SK-N-SH (cell line): ENCODE data around the gene HCST.

Source experiments
- EP300 ChIP-seq, 2 experiments: IDR thresholded peaks; 2 replicates each; pipeline versions ENCODE4 v1.4.0 to v1.6.1; 2012; ENCODE audit warnings: borderline replicate concordance in 1 of 2, low read depth in 1 of 2, low read length in 1 of 2
- EZH2phosphoT487 ChIP-seq: fragments of 200-600 bp; sonication (generic); IDR thresholded peaks from 2 replicates; pipeline ENCODE4 v1.6.1; 2017; ENCODE audit warnings: low read depth, mixed run types, mild to moderate bottlenecking, antibody characterized with exemption, moderate library complexity, borderline replicate concordance
- FOXM1 ChIP-seq: IDR thresholded peaks from 2 replicates; pipeline ENCODE4 v1.4.0; 2012; ENCODE audit warnings: low read depth, mild to moderate bottlenecking
- GABPA ChIP-seq: IDR thresholded peaks from 2 replicates; pipeline ENCODE4 v1.4.0; 2012; ENCODE audit warnings: low read depth, mild to moderate bottlenecking
- POLR2AphosphoS5 ChIP-seq: IDR thresholded peaks from 2 replicates; pipeline ENCODE4 v1.6.1; 2012; ENCODE audit warnings: low read depth, low read length
- TCF12 ChIP-seq: IDR thresholded peaks from 2 replicates; pipeline ENCODE4 v1.4.0; 2012
- TF ChIP-seq, protein P1 (sequence below): IDR thresholded peaks from 2 replicates; pipeline ENCODE4 v1.6.1; 2012; ENCODE audit warnings: mild to moderate bottlenecking, low read depth, low read length, moderate library complexity
- TF ChIP-seq, protein P2 (sequence below): IDR thresholded peaks from 2 replicates; pipeline ENCODE4 v1.4.0; 2012; ENCODE audit warnings: low read depth
- TF ChIP-seq, protein P3 (sequence below): fragments of 200-600 bp; sonication (generic); IDR thresholded peaks from 2 replicates; pipeline ENCODE4 v1.6.1; 2017; ENCODE audit warnings: antibody characterized with exemption, mild to moderate bottlenecking, moderate library complexity
- TF ChIP-seq, protein P4 (sequence below): fragments of 150-350 bp; IDR thresholded peaks from 2 replicates; pipeline ENCODE4 v1.6.1; 2017; ENCODE audit warnings: antibody characterized with exemption, low read length, low read depth, borderline replicate concordance

DNA sequence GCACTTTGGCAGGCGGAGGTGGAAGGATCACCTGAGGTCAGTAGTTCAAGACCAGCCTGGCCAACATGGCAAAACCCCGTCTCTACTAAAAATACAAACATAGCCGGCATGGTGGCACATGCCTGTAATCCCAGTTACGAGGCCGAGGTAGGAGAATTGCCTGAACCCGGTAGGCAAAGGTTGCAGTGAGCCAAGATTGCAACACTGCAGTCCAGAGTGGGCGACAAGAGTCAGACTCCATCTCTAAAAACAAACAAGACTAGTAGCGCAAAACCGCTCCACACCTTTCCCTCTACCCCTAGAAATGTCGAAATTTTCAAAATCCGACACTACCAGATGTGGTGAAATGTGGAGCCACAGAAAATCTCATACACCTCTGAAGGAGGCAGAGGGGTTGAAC, 17.0 kb downstream of the HCST start:
- TF ChIP-seq POLR2AphosphoS5, result no peak
- TF ChIP-seq, protein P1, sequence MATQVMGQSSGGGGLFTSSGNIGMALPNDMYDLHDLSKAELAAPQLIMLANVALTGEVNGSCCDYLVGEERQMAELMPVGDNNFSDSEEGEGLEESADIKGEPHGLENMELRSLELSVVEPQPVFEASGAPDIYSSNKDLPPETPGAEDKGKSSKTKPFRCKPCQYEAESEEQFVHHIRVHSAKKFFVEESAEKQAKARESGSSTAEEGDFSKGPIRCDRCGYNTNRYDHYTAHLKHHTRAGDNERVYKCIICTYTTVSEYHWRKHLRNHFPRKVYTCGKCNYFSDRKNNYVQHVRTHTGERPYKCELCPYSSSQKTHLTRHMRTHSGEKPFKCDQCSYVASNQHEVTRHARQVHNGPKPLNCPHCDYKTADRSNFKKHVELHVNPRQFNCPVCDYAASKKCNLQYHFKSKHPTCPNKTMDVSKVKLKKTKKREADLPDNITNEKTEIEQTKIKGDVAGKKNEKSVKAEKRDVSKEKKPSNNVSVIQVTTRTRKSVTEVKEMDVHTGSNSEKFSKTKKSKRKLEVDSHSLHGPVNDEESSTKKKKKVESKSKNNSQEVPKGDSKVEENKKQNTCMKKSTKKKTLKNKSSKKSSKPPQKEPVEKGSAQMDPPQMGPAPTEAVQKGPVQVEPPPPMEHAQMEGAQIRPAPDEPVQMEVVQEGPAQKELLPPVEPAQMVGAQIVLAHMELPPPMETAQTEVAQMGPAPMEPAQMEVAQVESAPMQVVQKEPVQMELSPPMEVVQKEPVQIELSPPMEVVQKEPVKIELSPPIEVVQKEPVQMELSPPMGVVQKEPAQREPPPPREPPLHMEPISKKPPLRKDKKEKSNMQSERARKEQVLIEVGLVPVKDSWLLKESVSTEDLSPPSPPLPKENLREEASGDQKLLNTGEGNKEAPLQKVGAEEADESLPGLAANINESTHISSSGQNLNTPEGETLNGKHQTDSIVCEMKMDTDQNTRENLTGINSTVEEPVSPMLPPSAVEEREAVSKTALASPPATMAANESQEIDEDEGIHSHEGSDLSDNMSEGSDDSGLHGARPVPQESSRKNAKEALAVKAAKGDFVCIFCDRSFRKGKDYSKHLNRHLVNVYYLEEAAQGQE, result no peak
- TF ChIP-seq EZH2phosphoT487, result no peak
- no peak for TF ChIP-seq FOXM1
- TF ChIP-seq, protein P2, sequence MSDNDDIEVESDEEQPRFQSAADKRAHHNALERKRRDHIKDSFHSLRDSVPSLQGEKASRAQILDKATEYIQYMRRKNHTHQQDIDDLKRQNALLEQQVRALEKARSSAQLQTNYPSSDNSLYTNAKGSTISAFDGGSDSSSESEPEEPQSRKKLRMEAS, result no peak
- TF ChIP-seq, protein P3, sequence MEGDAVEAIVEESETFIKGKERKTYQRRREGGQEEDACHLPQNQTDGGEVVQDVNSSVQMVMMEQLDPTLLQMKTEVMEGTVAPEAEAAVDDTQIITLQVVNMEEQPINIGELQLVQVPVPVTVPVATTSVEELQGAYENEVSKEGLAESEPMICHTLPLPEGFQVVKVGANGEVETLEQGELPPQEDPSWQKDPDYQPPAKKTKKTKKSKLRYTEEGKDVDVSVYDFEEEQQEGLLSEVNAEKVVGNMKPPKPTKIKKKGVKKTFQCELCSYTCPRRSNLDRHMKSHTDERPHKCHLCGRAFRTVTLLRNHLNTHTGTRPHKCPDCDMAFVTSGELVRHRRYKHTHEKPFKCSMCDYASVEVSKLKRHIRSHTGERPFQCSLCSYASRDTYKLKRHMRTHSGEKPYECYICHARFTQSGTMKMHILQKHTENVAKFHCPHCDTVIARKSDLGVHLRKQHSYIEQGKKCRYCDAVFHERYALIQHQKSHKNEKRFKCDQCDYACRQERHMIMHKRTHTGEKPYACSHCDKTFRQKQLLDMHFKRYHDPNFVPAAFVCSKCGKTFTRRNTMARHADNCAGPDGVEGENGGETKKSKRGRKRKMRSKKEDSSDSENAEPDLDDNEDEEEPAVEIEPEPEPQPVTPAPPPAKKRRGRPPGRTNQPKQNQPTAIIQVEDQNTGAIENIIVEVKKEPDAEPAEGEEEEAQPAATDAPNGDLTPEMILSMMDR, result no peak
- TF ChIP-seq, protein P4, sequence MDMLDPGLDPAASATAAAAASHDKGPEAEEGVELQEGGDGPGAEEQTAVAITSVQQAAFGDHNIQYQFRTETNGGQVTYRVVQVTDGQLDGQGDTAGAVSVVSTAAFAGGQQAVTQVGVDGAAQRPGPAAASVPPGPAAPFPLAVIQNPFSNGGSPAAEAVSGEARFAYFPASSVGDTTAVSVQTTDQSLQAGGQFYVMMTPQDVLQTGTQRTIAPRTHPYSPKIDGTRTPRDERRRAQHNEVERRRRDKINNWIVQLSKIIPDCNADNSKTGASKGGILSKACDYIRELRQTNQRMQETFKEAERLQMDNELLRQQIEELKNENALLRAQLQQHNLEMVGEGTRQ, result no peak
- TF ChIP-seq EP300 (IDR thresholded peaks at IDR 0.05; ENCODE audit: borderline replicate concordance in 1 of 2, low read depth in 1 of 2, low read length in 1 of 2), result no peak
- TF ChIP-seq TCF12, result no peak
- no peak for TF ChIP-seq GABPA
